VCaP (cell line): ENCODE results near the gene RAB6A.
A peak's percentile ranks its signal among the peaks of the same experiment; 100 is the strongest.

Experiments used
- H3K27ac ChIP-seq: fragments of 450-650 bp; 2 replicates; pipeline ENCODE4 v1.5.1; 2017
- CTCF ChIP-seq: fragments of 450-650 bp; conservative IDR thresholded peaks from 2 replicates; pipeline ENCODE4 v1.5.1; 2017; ENCODE audit warnings: mild to moderate bottlenecking, moderate library complexity

RAB6A gene

GRCh38 chr11:73632996-73633395 is 127.9 kb downstream of the RAB6A start:
- TF ChIP-seq CTCF, result no peak
- no peak overlapping the region for H3K27ac ChIP-seq

- H3K27ac ChIP-seq, result no peak overlapping the region
- no peak for TF ChIP-seq CTCF
Measured at GRCh38 chr11:73629907-73630306, 131.0 kb downstream of the RAB6A start.

GRCh38 chr11:73625696-73626318 is 135.1 kb downstream of the RAB6A start:
- TF ChIP-seq CTCF, result peak; percentile 98
- no peak overlapping the region for H3K27ac ChIP-seq
